GM18873 (cell line): ENCODE results near the gene PTH1R.

Experiments
- ATAC-seq: cut with Tn5 transposase; IDR thresholded peaks from one replicate; pipeline ENCODE4 v1.9.1; 2021; ENCODE audit warnings: mild to moderate bottlenecking, moderate library complexity, moderate number of reproducible peaks; ENCODE audit not compliant: unreplicated experiment, low FRiP score

The PTH1R gene

GRCh38 chr3:46896386-46896785, 18.9 kb downstream of the PTH1R start:
- no peak for ATAC-seq

GRCh38 chr3:46897031-46897430, 19.5 kb downstream of the PTH1R start:
- no peak for ATAC-seq

- ATAC-seq, result no peak
Measured at GRCh38 chr3:46897829-46898320, 20.4 kb downstream of the PTH1R start.

GRCh38 chr3:46898321-46899150, 21.0 kb downstream of the PTH1R start:
- no peak for ATAC-seq

- no peak for ATAC-seq
Measured at GRCh38 chr3:46899151-46900006, 21.9 kb downstream of the PTH1R start.

- ATAC-seq, result no peak
Measured at GRCh38 chr3:46900007-46900292, 22.4 kb downstream of the PTH1R start.

GRCh38 chr3:46900356-46900755, 22.8 kb downstream of the PTH1R start:
- ATAC-seq, result no peak

GRCh38 chr3:46901061-46901460, 23.5 kb downstream of the PTH1R start:
- ATAC-seq, result no peak

GRCh38 chr3:46901591-46902187, 24.2 kb downstream of the PTH1R start:
- no peak for ATAC-seq

- no peak for ATAC-seq
Measured at GRCh38 chr3:46902188-46902631, 24.7 kb downstream of the PTH1R start.

- ATAC-seq, result no peak
Measured at GRCh38 chr3:46903341-46904302, 26.1 kb downstream of the PTH1R start.

GRCh38 chr3:46904303-46905212, 27.0 kb downstream of the PTH1R start:
- no peak for ATAC-seq

GRCh38 chr3:46905213-46905560, 27.7 kb downstream of the PTH1R start:
- no peak for ATAC-seq

- ATAC-seq, result no peak
Measured at GRCh38 chr3:46905661-46906451, 28.3 kb downstream of the PTH1R start.

GRCh38 chr3:46906471-46907058, 29.0 kb downstream of the PTH1R start:
- ATAC-seq, result no peak

GRCh38 chr3:46907271-46907670, 29.8 kb downstream of the PTH1R start:
- ATAC-seq, result no peak

GRCh38 chr3:46907960-46908293, 30.4 kb downstream of the PTH1R start:
- ATAC-seq, result no peak
